ENCODE data around the gene CALHM4.

- TF ChIP-seq FOXK2 (IDR thresholded peaks at IDR 0.05) (no peak), NFRKB (IDR thresholded peaks at IDR 0.05) (no peak), SP1 (IDR thresholded peaks at IDR 0.05) (no peak), ZNF384 (IDR thresholded peaks at IDR 0.05) (no peak), PKNOX1 (IDR thresholded peaks at IDR 0.05) (no peak), FOXM1 (IDR thresholded peaks at IDR 0.05; ENCODE audit: borderline replicate concordance) (no peak), TARDBP (IDR thresholded peaks at IDR 0.05) (no peak), BHLHE40 (IDR thresholded peaks at IDR 0.05; ENCODE audit: borderline replicate concordance) (no peak), CTBP1 (IDR thresholded peaks at IDR 0.05; ENCODE audit: borderline replicate concordance) (no peak), LEF1 (IDR thresholded peaks at IDR 0.05; ENCODE audit: borderline replicate concordance) (no peak), ELF4 (IDR thresholded peaks at IDR 0.05) (no peak)
These were observed 52.4 kb downstream of the CALHM4 start for GRCh38 chr6:116605935-116606334.

Measured in HEK293T (cell line).